Immature natural killer cell (primary cell): ENCODE results near the gene PXYLP1. TPM values are rescaled to one million over a fixed set of nuclear protein-coding genes. Genes with fewer than 3 reads are reported as not detected.
A peak's percentile ranks its signal among the peaks of the same experiment; 100 is the strongest.

ENCODE experiments used
- DNase-seq, 3 donors: peaks; one replicate each; pipeline ENCODE4 v3.0.0; 2022; ENCODE audit warnings: mixed read lengths in 1 of 3
- H3K27ac Mint-ChIP-seq, 6 donors: one replicate each; pipeline ENCODE4 v1.8.0; 2020; ENCODE audit warnings: mixed read lengths in 6 of 6, mild to moderate bottlenecking in 5 of 6, inconsistent platforms in 4 of 6, moderate library complexity in 3 of 6
- H3K27me3 Mint-ChIP-seq, 3 donors: one replicate each; pipeline ENCODE4 v1.8.0; 2020 to 2021; ENCODE audit warnings: low read depth in 3 of 3, mild to moderate bottlenecking in 3 of 3, mixed read lengths in 3 of 3, moderate library complexity in 3 of 3, inconsistent platforms in 1 of 3
- H3K36me3 Mint-ChIP-seq, 3 donors: one replicate each; pipeline ENCODE4 v1.8.0; 2020; ENCODE audit warnings: mixed read lengths in 3 of 3, inconsistent platforms in 2 of 3, mild to moderate bottlenecking in 2 of 3
- H3K4me1 Mint-ChIP-seq, 2 donors: one replicate each; pipeline ENCODE4 v1.8.0; 2020; ENCODE audit warnings: inconsistent platforms in 2 of 2, mild to moderate bottlenecking in 2 of 2, mixed read lengths in 2 of 2, moderate library complexity in 1 of 2
- H3K4me3 Mint-ChIP-seq, 5 donors: one replicate each; pipeline ENCODE4 v1.8.0; 2020; ENCODE audit warnings: mild to moderate bottlenecking in 5 of 5, mixed read lengths in 5 of 5, inconsistent platforms in 3 of 5, moderate library complexity in 3 of 5
- H3K9me3 Mint-ChIP-seq, 6 donors: one replicate each; pipeline ENCODE4 v1.8.0; 2020; ENCODE audit warnings: mild to moderate bottlenecking in 6 of 6, mixed read lengths in 6 of 6, inconsistent platforms in 4 of 6, moderate library complexity in 3 of 6
- polyA plus RNA-seq, 3 donors: library from polyadenylated mRNA; unstranded; fragments of 300-500 nt; fragmentation: Illumina TruSeq; gene quantifications; one replicate each; pipeline ENCODE4 v1.2.3, GENCODE V29; 2021

Gene PXYLP1
- polyA plus RNA-seq, 3 donors from 2014 or later: 5.0 to 10.7 (median 6.6) TPM

GRCh38 chr3:141246958-141247301 lies 15.3 kb downstream of the PXYLP1 start:
- no peaks in the 10 kb centered on the region for H3K27me3 Mint-ChIP-seq
- no peak overlapping the region for H3K4me3 Mint-ChIP-seq
- H3K4me1 Mint-ChIP-seq: peaks cover 0 to 5% of the 10 kb centered on the region in 2 donors
- no peak overlapping the region for H3K27ac Mint-ChIP-seq
- H3K36me3 Mint-ChIP-seq: peaks cover 0 to 11% (median 9%) of the 10 kb centered on the region in 3 donors
- H3K9me3 Mint-ChIP-seq: no peaks in the 10 kb centered on the region
- DNase-seq: no peak

GRCh38 chr3:141248064-141248463 lies 16.4 kb downstream of the PXYLP1 start:
- no peak for DNase-seq
- Mint-ChIP-seq H3K4me1 (peaks cover 0 to 5% of the 10 kb centered on the region in 2 donors), H3K27ac (no peak overlapping the region), H3K36me3 (peaks cover 0 to 9% (median 9%) of the 10 kb centered on the region in 3 donors), H3K9me3 (no peaks in the 10 kb centered on the region), H3K4me3 (no peak overlapping the region), H3K27me3 (no peaks in the 10 kb centered on the region)

GRCh38 chr3:141249041-141249440 lies 17.4 kb downstream of the PXYLP1 start:
- Mint-ChIP-seq H3K4me1 (peaks cover 0 to 5% of the 10 kb centered on the region in 2 donors), H3K27me3 (peaks cover 0 to 2% (median 0%) of the 10 kb centered on the region in 3 donors), H3K9me3 (no peaks in the 10 kb centered on the region), H3K36me3 (peaks cover 0 to 9% (median 9%) of the 10 kb centered on the region in 3 donors), H3K27ac (no peak overlapping the region), H3K4me3 (no peak overlapping the region)
- no peak for DNase-seq

GRCh38 chr3:141250342-141250741 lies 18.7 kb downstream of the PXYLP1 start:
- no peak for DNase-seq
- Mint-ChIP-seq H3K36me3 (peaks cover 0 to 9% (median 5%) of the 10 kb centered on the region in 3 donors), H3K27ac (no peak overlapping the region), H3K9me3 (no peaks in the 10 kb centered on the region), H3K27me3 (peaks cover 0 to 2% (median 0%) of the 10 kb centered on the region in 3 donors), H3K4me3 (no peak overlapping the region), H3K4me1 (peaks cover 0 to 10% of the 10 kb centered on the region in 2 donors)

GRCh38 chr3:141250828-141251227 lies 19.2 kb downstream of the PXYLP1 start:
- H3K36me3 Mint-ChIP-seq: peaks cover 0 to 9% (median 5%) of the 10 kb centered on the region in 3 donors

GRCh38 chr3:141253326-141253725 lies 21.7 kb downstream of the PXYLP1 start:
- Mint-ChIP-seq H3K36me3 (peaks cover 0 to 5% (median 3%) of the 10 kb centered on the region in 3 donors), H3K9me3 (no peaks in the 10 kb centered on the region), H3K4me3 (no peak overlapping the region), H3K27me3 (peaks cover 0 to 2% (median 0%) of the 10 kb centered on the region in 3 donors), H3K4me1 (peaks cover 0 to 10% of the 10 kb centered on the region in 2 donors), H3K27ac (no peak overlapping the region)
- DNase-seq: no peak

More at GRCh38 chr3:141250828-141251227, 19.2 kb downstream of the PXYLP1 start:
- peaks cover 0 to 2% (median 0%) of the 10 kb centered on the region in 3 donors for H3K27me3 Mint-ChIP-seq
- H3K9me3 Mint-ChIP-seq: no peaks in the 10 kb centered on the region
- no peak for DNase-seq
- no peak overlapping the region for H3K27ac Mint-ChIP-seq
- H3K4me3 Mint-ChIP-seq: no peak overlapping the region
- peaks cover 0 to 10% of the 10 kb centered on the region in 2 donors for H3K4me1 Mint-ChIP-seq

- no peak for DNase-seq
- H3K36me3 Mint-ChIP-seq: peaks cover 0 to 5% (median 3%) of the 10 kb centered on the region in 3 donors
- H3K4me3 Mint-ChIP-seq: no peak overlapping the region
- H3K27ac Mint-ChIP-seq: no peak overlapping the region
- H3K4me1 Mint-ChIP-seq: peaks cover 0 to 10% of the 10 kb centered on the region in 2 donors
- peaks cover 0 to 2% (median 0%) of the 10 kb centered on the region in 3 donors for H3K27me3 Mint-ChIP-seq
- H3K9me3 Mint-ChIP-seq: no peaks in the 10 kb centered on the region
Measured at GRCh38 chr3:141253811-141254210, 22.2 kb downstream of the PXYLP1 start.

GRCh38 chr3:141255137-141255845 lies 23.7 kb downstream of the PXYLP1 start:
- H3K4me3 Mint-ChIP-seq: no peak overlapping the region
- DNase-seq: no peak
- H3K4me1 Mint-ChIP-seq: peaks cover 0 to 10% of the 10 kb centered on the region in 2 donors
- peaks cover 0 to 2% (median 0%) of the 10 kb centered on the region in 3 donors for H3K27me3 Mint-ChIP-seq
- H3K36me3 Mint-ChIP-seq: peaks cover 0 to 5% (median 3%) of the 10 kb centered on the region in 3 donors
- no peaks in the 10 kb centered on the region for H3K9me3 Mint-ChIP-seq
- H3K27ac Mint-ChIP-seq: peak overlapping the region in 1 of 6 donors; percentile 42

- peaks cover 0 to 2% (median 0%) of the 10 kb centered on the region in 3 donors for H3K27me3 Mint-ChIP-seq
- H3K27ac Mint-ChIP-seq: peak overlapping the region in 1 of 6 donors; percentile 42
- no peak overlapping the region for H3K4me3 Mint-ChIP-seq
- peaks cover 0 to 10% of the 10 kb centered on the region in 2 donors for H3K4me1 Mint-ChIP-seq
- peaks cover 0 to 3% (median 2%) of the 10 kb centered on the region in 3 donors for H3K36me3 Mint-ChIP-seq
- no peaks in the 10 kb centered on the region for H3K9me3 Mint-ChIP-seq
- DNase-seq: no peak
Measured at GRCh38 chr3:141255846-141256261, 24.2 kb downstream of the PXYLP1 start.

GRCh38 chr3:141256820-141257219 lies 25.2 kb downstream of the PXYLP1 start:
- H3K4me3 Mint-ChIP-seq: no peak overlapping the region
- H3K27me3 Mint-ChIP-seq: peaks cover 0 to 4% (median 0%) of the 10 kb centered on the region in 3 donors
- H3K9me3 Mint-ChIP-seq: no peaks in the 10 kb centered on the region
- peaks cover 4 to 11% (median 10%) of the 10 kb centered on the region in 3 donors for H3K36me3 Mint-ChIP-seq
- H3K27ac Mint-ChIP-seq: no peak overlapping the region
- no peak for DNase-seq
- peaks cover 8 to 11% of the 10 kb centered on the region in 2 donors for H3K4me1 Mint-ChIP-seq

GRCh38 chr3:141257961-141258360 lies 26.3 kb downstream of the PXYLP1 start:
- Mint-ChIP-seq H3K9me3 (no peaks in the 10 kb centered on the region), H3K4me3 (no peak overlapping the region), H3K27me3 (peaks cover 0 to 4% (median 0%) of the 10 kb centered on the region in 3 donors), H3K4me1 (peaks cover 8 to 11% of the 10 kb centered on the region in 2 donors), H3K36me3 (peaks cover 4 to 14% (median 13%) of the 10 kb centered on the region in 3 donors), H3K27ac (no peak overlapping the region)
- DNase-seq: no peak

GRCh38 chr3:141258973-141259372 lies 27.3 kb downstream of the PXYLP1 start:
- Mint-ChIP-seq H3K4me1 (peaks cover 8 to 11% of the 10 kb centered on the region in 2 donors), H3K36me3 (peaks cover 4 to 21% (median 17%) of the 10 kb centered on the region in 3 donors), H3K4me3 (no peak overlapping the region), H3K27me3 (peaks cover 0 to 2% (median 0%) of the 10 kb centered on the region in 3 donors), H3K27ac (peak overlapping the region in 1 of 6 donors; percentile 12), H3K9me3 (no peaks in the 10 kb centered on the region)
- no peak for DNase-seq

GRCh38 chr3:141259821-141260629 lies 28.4 kb downstream of the PXYLP1 start:
- no peak for DNase-seq
- peaks cover 4 to 21% (median 17%) of the 10 kb centered on the region in 3 donors for H3K36me3 Mint-ChIP-seq
- H3K4me3 Mint-ChIP-seq: no peak overlapping the region
- peaks cover 8 to 9% of the 10 kb centered on the region in 2 donors for H3K4me1 Mint-ChIP-seq
- H3K27me3 Mint-ChIP-seq: peaks cover 0 to 2% (median 0%) of the 10 kb centered on the region in 3 donors
- H3K27ac Mint-ChIP-seq: no peak overlapping the region
- no peaks in the 10 kb centered on the region for H3K9me3 Mint-ChIP-seq

- H3K27ac Mint-ChIP-seq: no peak overlapping the region
- H3K27me3 Mint-ChIP-seq: peaks cover 0 to 2% (median 0%) of the 10 kb centered on the region in 3 donors
- DNase-seq: no peak
- no peak overlapping the region for H3K4me3 Mint-ChIP-seq
- H3K4me1 Mint-ChIP-seq: peaks cover 6 to 11% of the 10 kb centered on the region in 2 donors
- H3K9me3 Mint-ChIP-seq: no peaks in the 10 kb centered on the region
- H3K36me3 Mint-ChIP-seq: peaks cover 4 to 21% (median 17%) of the 10 kb centered on the region in 3 donors
Measured at GRCh38 chr3:141260630-141260927, 29.0 kb downstream of the PXYLP1 start.
